B cell (primary cell): ENCODE measurements around the gene TBX6. TPM values are rescaled to one million over a fixed set of nuclear protein-coding genes. Genes with fewer than 3 reads are reported as not detected.
A peak's percentile ranks its signal among the peaks of the same experiment; 100 is the strongest.

Experiments
- ATAC-seq: fragments of 200-7000 bp; cut with Tn5 transposase; one replicate; pipeline ENCODE4 v1.10.0; 2021; ENCODE audit warnings: low read depth, mild to moderate bottlenecking, moderate number of reproducible peaks, moderate library complexity
- CTCF ChIA-PET: fragments of 350-600 bp; sonication (Branson Sonifier 250); formaldehyde crosslinking; loops from one replicate; lab custom pipeline; 2021; ENCODE audit warnings: antibody characterized with exemption, inconsistent platforms; lab: Charles Lee
- POLR2A ChIA-PET: fragments of 350-600 bp; sonication (Branson Sonifier 250); formaldehyde crosslinking; loops from one replicate; lab custom pipeline; 2021; ENCODE audit warnings: antibody characterized with exemption; lab: Charles Lee
- DNase-seq: peaks from one replicate; pipeline ENCODE4 v3.0.0; 2013
- H2AFZ ChIP-seq: 2 replicates; pipeline ENCODE4 v1.6.1; 2012; ENCODE audit warnings: mild to moderate bottlenecking, low read depth, low read length; ENCODE audit not compliant: insufficient read depth, poor library complexity, severe bottlenecking
- H3K27ac ChIP-seq, 2 donors: 1 replicate in 1 of 2; 2 replicates in 1 of 2; pipeline ENCODE4 v1.5.1; 2012 to 2013; ENCODE audit warnings: low read length in 2 of 2, mild to moderate bottlenecking in 2 of 2, moderate library complexity in 1 of 2
- H3K27me3 ChIP-seq, 4 experiments: fragments of 200-600 bp in 1 of 4; sonication (generic) in 1 of 4; replicated peaks in 1 of 4; 1 replicate in 2 of 4; 2 replicates in 2 of 4; pipeline versions ENCODE4 v1.6.1 to v1.7.0; 2013 to 2016; ENCODE audit warnings: low read length in 3 of 4, mild to moderate bottlenecking in 2 of 4, mixed read lengths in 1 of 4, moderate library complexity in 1 of 4; ENCODE audit not compliant: insufficient read depth in 4 of 4, control insufficient read depth in 3 of 4; ENCODE audit errors: control extremely low read depth in 1 of 4
- H3K36me3 ChIP-seq, 2 experiments: replicated peaks in 1 of 2; 1 replicate in 1 of 2; 2 replicates in 1 of 2; pipeline versions ENCODE4 v1.6.1 to v1.7.1; 2013; ENCODE audit warnings: low read length in 1 of 2; ENCODE audit not compliant: insufficient read depth in 2 of 2, control insufficient read depth in 1 of 2; ENCODE audit errors: control extremely low read depth in 1 of 2, extremely low read depth in 1 of 2
- H3K4me1 ChIP-seq, 2 donors: fragments of 200-600 bp in 1 of 2; sonication (generic) in 1 of 2; 1 replicate in 1 of 2; 2 replicates in 1 of 2; pipeline versions ENCODE4 v1.5.1 to v1.6.1; 2013 to 2017; ENCODE audit warnings: low read length in 2 of 2; ENCODE audit not compliant: control insufficient read depth in 2 of 2, insufficient read depth in 2 of 2
- H3K4me2 ChIP-seq: replicated peaks from 2 replicates; pipeline ENCODE3; 2012; ENCODE audit warnings: mild to moderate bottlenecking, low read depth, low read length; ENCODE audit not compliant: poor library complexity, severe bottlenecking
- H3K4me3 ChIP-seq, 5 experiments: fragments of 200-600 bp in 1 of 5; sonication (generic) in 1 of 5; 1 replicate in 3 of 5; 2 replicates in 2 of 5; pipeline versions ENCODE4 v1.5.1 to v1.7.0; 2011 to 2016; ENCODE audit warnings: low read length in 4 of 5, mild to moderate bottlenecking in 4 of 5, low read depth in 2 of 5, control low read depth in 1 of 5, moderate library complexity in 1 of 5; ENCODE audit not compliant: insufficient read depth in 1 of 5; ENCODE audit errors: control extremely low read depth in 1 of 5, extremely low read depth in 1 of 5
- H3K79me2 ChIP-seq: fragments of 200-600 bp; sonication (generic); one replicate; pipeline ENCODE4 v1.6.0; 2016; ENCODE audit warnings: low read length; ENCODE audit not compliant: control insufficient read depth, insufficient read depth
- H3K9ac ChIP-seq: fragments of 200-600 bp; sonication (generic); 2 replicates; pipeline ENCODE4 v1.6.1; 2017; ENCODE audit warnings: mild to moderate bottlenecking, low read length, moderate library complexity
- H3K9me3 ChIP-seq, 3 donors: one replicate each; pipeline versions ENCODE4 v1.6.1 to v1.7.1; 2013; ENCODE audit warnings: low read length in 2 of 3; ENCODE audit not compliant: control insufficient read depth in 2 of 3, insufficient read depth in 1 of 3; ENCODE audit errors: control extremely low read depth in 1 of 3
- H4K20me1 ChIP-seq: 2 replicates; pipeline ENCODE4 v1.6.0; 2012; ENCODE audit warnings: mild to moderate bottlenecking, low read length; ENCODE audit not compliant: insufficient read depth, control insufficient read depth, poor library complexity, severe bottlenecking
- H3K27ac Mint-ChIP-seq: one replicate; pipeline ENCODE4 v1.8.0; 2021; ENCODE audit warnings: mixed read lengths
- H3K27me3 Mint-ChIP-seq: one replicate; pipeline ENCODE4 v1.8.0; 2021; ENCODE audit warnings: mixed read lengths
- H3K4me1 Mint-ChIP-seq: one replicate; pipeline ENCODE4 v1.8.0; 2021; ENCODE audit warnings: mixed read lengths
- H3K4me3 Mint-ChIP-seq: one replicate; pipeline ENCODE4 v1.8.0; 2021; ENCODE audit warnings: mixed read lengths
- H3K9me3 Mint-ChIP-seq: one replicate; pipeline ENCODE4 v1.8.0; 2022; ENCODE audit warnings: mixed read lengths; ENCODE audit not compliant: insufficient read depth
- CTCF ChIP-seq: fragments of 200-600 bp; IDR thresholded peaks from one replicate; pipeline ENCODE4 v1.8.0; 2022; ENCODE audit warnings: antibody characterized with exemption, mild to moderate bottlenecking
- WGBS: methylation state at CpG from one replicate; pipeline ENCODE4 v1.1.5; 2013; ENCODE audit warnings: missing lambda C conversion rate; ENCODE audit not compliant: insufficient coverage; 5-methylcytosine and 5-hydroxymethylcytosine counted together
- intact Hi-C: fragments of 100-400 bp; cut with micrococcal nuclease; formaldehyde crosslinking; loops from one replicate; pipeline ENCODE4 v1.10.0; 2022
- polyA plus RNA-seq: library from polyadenylated mRNA; depleted of rRNA; stranded (reverse); fragments of >200 nt; gene quantifications from 2 replicates; pipeline ENCODE4 v1.2.3, GENCODE V29; 2012
- total RNA-seq, 2 donors: library from RNA; stranded (reverse); fragments of 120-200 nt in 1 of 2; gene quantifications; 1 replicate in 1 of 2; 2 replicates in 1 of 2; pipeline versions ENCODE4 v1.2.3 to v1.2.4, GENCODE V29; 2013 to 2022

The TBX6 gene
- total and polyA plus RNA-seq, 2 donors (not counting 1 experiment from before 2014, with no cell fraction given): 1.4 to 5.4 TPM

- Histone ChIP-seq H3K79me2 (peaks cover 3% of the 10 kb centered on the region), H3K9ac (peak overlapping the region; percentile 68), H3K4me3 (peak overlapping the region; percentile 9 to 70 (median 63)), H3K36me3 (no peaks in the 10 kb centered on the region), H3K4me2 (peak overlapping the region; percentile 97), H3K9me3 (no peaks in the 10 kb centered on the region), H3K27ac (peak overlapping the region in 1 of 2 donors; percentile 5), H3K4me1 (peaks cover 5 to 12% of the 10 kb centered on the region in 2 donors), H3K27me3 (peaks cover 0 to 3% (median 0%) of the 10 kb centered on the region in 4 experiments), H4K20me1 (no peaks in the 10 kb centered on the region), H2AFZ (peak overlapping the region; percentile 83)
- Mint-ChIP-seq H3K4me1 (peaks cover 13% of the 10 kb centered on the region), H3K4me3 (peak overlapping the region; percentile 87), H3K27ac (peak overlapping the region; percentile 64), H3K27me3 (no peaks in the 10 kb centered on the region), H3K9me3 (no peaks in the 10 kb centered on the region)
- ChIA-PET CTCF (interaction anchor here (0.7 to 1.7 kb wide), 3 partner anchors 13 to 90 kb away, joined by 3 to 5 read pairs (median 4); no protein-coding TSS in a partner anchor), POLR2A (interaction anchor here (0.6 to 1.0 kb wide), 2 partner anchors 12 to 123 kb away, joined by 3 to 8 read pairs; partner anchors contain the start of gene ALDOA)
- no peak for DNase-seq
- TF ChIP-seq CTCF: no peak
- ATAC-seq: peak; percentile 19
- intact Hi-C loops: loop anchor here (1.0 kb wide), 3 partner anchors 12 to 190 kb away; partner anchors contain the start of genes ALDOA and CDIPT
- 14% methylated on average over 18 of the region's 19 CpGs for WGBS
Measured at GRCh38 chr16:30053376-30054015, 38.2 kb downstream of the TBX6 start.
